Stomach smooth muscle (tissue), 2 donors: ENCODE measurements around the gene MTERF1.

ENCODE experiments used
- H3K27ac ChIP-seq: one replicate; pipeline ENCODE4 v1.7.0; 2013; ENCODE audit warnings: mild to moderate bottlenecking, low read length, inconsistent platforms
- H3K27me3 ChIP-seq, 2 donors: one replicate each; pipeline ENCODE4 v1.7.0; 2013; ENCODE audit warnings: low read length in 2 of 2; ENCODE audit not compliant: insufficient read depth in 2 of 2, control insufficient read depth in 1 of 2
- H3K36me3 ChIP-seq, 2 donors: one replicate each; pipeline ENCODE4 v1.7.0; 2013; ENCODE audit warnings: low read length in 2 of 2; ENCODE audit not compliant: control insufficient read depth in 2 of 2, insufficient read depth in 2 of 2
- H3K4me1 ChIP-seq: one replicate; pipeline ENCODE4 v1.7.0; 2013; ENCODE audit warnings: low read length; ENCODE audit not compliant: control insufficient read depth, insufficient read depth
- H3K4me3 ChIP-seq, 2 donors: one replicate each; pipeline ENCODE4 v1.7.0; 2013; ENCODE audit warnings: low read length in 2 of 2
- H3K9ac ChIP-seq, 2 donors: one replicate each; pipeline ENCODE4 v1.7.0; 2013; ENCODE audit warnings: low read length in 2 of 2, mild to moderate bottlenecking in 1 of 2
- H3K9me3 ChIP-seq, 2 donors: one replicate each; pipeline ENCODE4 v1.7.0; 2013; ENCODE audit warnings: low read length in 2 of 2; ENCODE audit not compliant: control insufficient read depth in 2 of 2
- donor health status: healthy.
- donor health status: Pancreatic carcinoma.

MTERF1 gene

GRCh38 chr7:91880413-91881241 is at the start of gene MTERF1:
Gene MTERF1 (minus strand): TSS chr7:91880702. CDS start chr7:91880083, 619 bp downstream.
- Histone ChIP-seq H3K36me3 (no peaks in the 10 kb centered on the region), H3K4me3 (peak within 1 kb of the TSS; percentile 99 to 100), H3K9ac (peak within 1 kb of the TSS; percentile 85 to 95), H3K27ac (peak within 1 kb of the TSS; percentile 13), H3K9me3 (no peaks in the 10 kb centered on the region), H3K4me1 (peaks cover 4% of the 10 kb centered on the region), H3K27me3 (no peaks in the 10 kb centered on the region)

- H3K27me3 ChIP-seq = no peaks in the 10 kb centered on the region
- no peaks in the 10 kb centered on the region for H3K36me3 ChIP-seq
- H3K9me3 ChIP-seq = no peaks in the 10 kb centered on the region
- H3K4me1 ChIP-seq = no peaks in the 10 kb centered on the region
- no peak overlapping the region for H3K4me3 ChIP-seq
- H3K9ac ChIP-seq = no peak overlapping the region
- no peak overlapping the region for H3K27ac ChIP-seq
Observed at GRCh38 chr7:91929463-91929862, 49.0 kb upstream of the MTERF1 start.

- H3K27me3 ChIP-seq = no peaks in the 10 kb centered on the region
Observed at GRCh38 chr7:91927912-91928311, 47.4 kb upstream of the MTERF1 start.

GRCh38 chr7:91922857-91923256 is 42.4 kb upstream of the MTERF1 start:
- Histone ChIP-seq H3K27me3 (no peaks in the 10 kb centered on the region), H3K27ac (no peak overlapping the region), H3K36me3 (no peaks in the 10 kb centered on the region), H3K9ac (no peak overlapping the region), H3K4me1 (no peaks in the 10 kb centered on the region), H3K4me3 (no peak overlapping the region), H3K9me3 (no peaks in the 10 kb centered on the region)

More at GRCh38 chr7:91927912-91928311, 47.4 kb upstream of the MTERF1 start:
- no peak overlapping the region for H3K4me3 ChIP-seq
- no peaks in the 10 kb centered on the region for H3K36me3 ChIP-seq
- H3K4me1 ChIP-seq = no peaks in the 10 kb centered on the region
- no peak overlapping the region for H3K27ac ChIP-seq
- H3K9ac ChIP-seq = no peak overlapping the region
- no peaks in the 10 kb centered on the region for H3K9me3 ChIP-seq

- no peak overlapping the region for H3K9ac ChIP-seq
- H3K4me3 ChIP-seq = no peak overlapping the region
- H3K36me3 ChIP-seq = no peaks in the 10 kb centered on the region
- H3K27ac ChIP-seq = no peak overlapping the region
- H3K27me3 ChIP-seq = no peaks in the 10 kb centered on the region
- no peaks in the 10 kb centered on the region for H3K9me3 ChIP-seq
- no peaks in the 10 kb centered on the region for H3K4me1 ChIP-seq
Observed at GRCh38 chr7:91918356-91918755, 37.9 kb upstream of the MTERF1 start.

GRCh38 chr7:91916051-91916440 is 35.5 kb upstream of the MTERF1 start:
- Histone ChIP-seq H3K4me1 (no peaks in the 10 kb centered on the region), H3K27me3 (no peaks in the 10 kb centered on the region), H3K36me3 (no peaks in the 10 kb centered on the region), H3K9me3 (no peaks in the 10 kb centered on the region), H3K27ac (no peak overlapping the region), H3K4me3 (no peak overlapping the region), H3K9ac (no peak overlapping the region)

- Histone ChIP-seq H3K9ac (no peak overlapping the region), H3K27ac (no peak overlapping the region), H3K36me3 (no peaks in the 10 kb centered on the region), H3K27me3 (no peaks in the 10 kb centered on the region), H3K4me3 (no peak overlapping the region), H3K4me1 (no peaks in the 10 kb centered on the region), H3K9me3 (no peaks in the 10 kb centered on the region)
Observed at GRCh38 chr7:91915401-91916050, 35.0 kb upstream of the MTERF1 start.

- no peak overlapping the region for H3K4me3 ChIP-seq
- H3K9me3 ChIP-seq = no peaks in the 10 kb centered on the region
- H3K9ac ChIP-seq = no peak overlapping the region
- H3K4me1 ChIP-seq = no peaks in the 10 kb centered on the region
- H3K27ac ChIP-seq = no peak overlapping the region
- H3K27me3 ChIP-seq = no peaks in the 10 kb centered on the region
- H3K36me3 ChIP-seq = no peaks in the 10 kb centered on the region
Observed at GRCh38 chr7:91913612-91914011, 33.1 kb upstream of the MTERF1 start.

- Histone ChIP-seq H3K9me3 (no peaks in the 10 kb centered on the region), H3K4me1 (no peaks in the 10 kb centered on the region), H3K9ac (no peak overlapping the region), H3K36me3 (no peaks in the 10 kb centered on the region), H3K4me3 (no peak overlapping the region), H3K27ac (no peak overlapping the region), H3K27me3 (no peaks in the 10 kb centered on the region)
Observed at GRCh38 chr7:91912494-91912893, 32.0 kb upstream of the MTERF1 start.

- Histone ChIP-seq H3K27ac (no peak overlapping the region), H3K4me3 (no peak overlapping the region), H3K36me3 (no peaks in the 10 kb centered on the region), H3K4me1 (no peaks in the 10 kb centered on the region), H3K9ac (no peak overlapping the region), H3K9me3 (no peaks in the 10 kb centered on the region), H3K27me3 (no peaks in the 10 kb centered on the region)
Observed at GRCh38 chr7:91911121-91911520, 30.6 kb upstream of the MTERF1 start.

- no peak overlapping the region for H3K4me3 ChIP-seq
Observed at GRCh38 chr7:91910171-91910570, 29.7 kb upstream of the MTERF1 start.

More at GRCh38 chr7:91910171-91910570, 29.7 kb upstream of the MTERF1 start:
- Histone ChIP-seq H3K36me3 (no peaks in the 10 kb centered on the region), H3K27ac (no peak overlapping the region), H3K4me1 (no peaks in the 10 kb centered on the region), H3K9me3 (no peaks in the 10 kb centered on the region), H3K9ac (no peak overlapping the region), H3K27me3 (no peaks in the 10 kb centered on the region)
